ENCODE measurements around the gene STXBP5. TPM values are rescaled to one million over a fixed set of nuclear protein-coding genes. Genes with fewer than 3 reads are reported as not detected.
A peak's percentile ranks its signal among the peaks of the same experiment; 100 is the strongest.

Gene STXBP5
- total and polyA plus RNA-seq, 4 donors, result 1.9 to 8.9 (median 4.8) TPM

DNA sequence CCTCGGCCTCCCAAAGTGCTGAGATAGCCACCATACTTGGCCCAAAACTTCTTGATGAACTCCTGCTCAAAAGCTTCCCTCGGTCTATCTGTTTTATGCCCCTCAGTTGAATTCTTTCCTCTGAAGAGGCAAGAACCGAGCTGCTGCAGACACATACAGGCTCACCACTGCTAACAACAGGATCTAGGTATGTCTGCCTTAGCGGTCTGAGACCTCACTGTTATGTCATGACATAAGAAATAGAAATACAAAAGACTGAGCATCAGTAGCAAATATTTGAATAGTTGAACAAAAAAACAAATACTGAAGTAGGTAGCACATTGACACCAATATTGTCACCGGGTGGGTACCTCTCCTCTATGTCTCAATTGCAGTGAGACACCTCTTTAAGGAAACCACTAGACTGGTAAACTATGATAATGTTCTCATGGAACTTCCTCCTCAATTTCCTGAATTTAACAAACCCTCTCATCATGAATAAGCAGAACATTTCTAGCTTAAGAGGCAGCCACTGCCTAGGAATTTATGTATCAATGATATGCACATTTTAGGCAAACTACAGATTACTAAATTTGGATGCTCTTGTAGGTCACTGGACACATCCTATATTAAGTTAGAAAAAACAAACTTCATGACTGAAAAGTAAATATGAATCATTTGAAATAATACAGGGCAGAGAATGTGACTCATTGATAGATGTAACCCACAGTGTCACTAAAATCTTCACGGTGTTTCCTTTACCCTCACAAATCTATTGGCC lies 9.4 kb upstream of the STXBP5 start:
- TF ChIP-seq ZBTB33 (IDR thresholded peaks at IDR 0.05) (peak; percentile 15), EGR1 (IDR thresholded peaks at IDR 0.05; ENCODE audit: low read depth in 2 of 2) (no peak)
- H3K9ac ChIP-seq (ENCODE audit: low read depth in 1 of 2, low read length in 2 of 2), result no peak overlapping the region
- H3K9me3 ChIP-seq (ENCODE audit: control insufficient read depth in 4 of 4, low read length in 3 of 4), result no peaks in the 10 kb centered on the region
- H3K27me3 ChIP-seq (ENCODE audit: control insufficient read depth in 4 of 4, insufficient read depth in 4 of 4, low read length in 3 of 4), result no peaks in the 10 kb centered on the region
- no peak overlapping the region for H3K27ac ChIP-seq (ENCODE audit: low read depth in 1 of 2, low read length in 2 of 2)
- DNase-seq (ENCODE audit: low spot score), result no peak
- no peaks in the 10 kb centered on the region for H3K36me3 ChIP-seq (ENCODE audit: control insufficient read depth in 4 of 4, insufficient read depth in 3 of 4, low read depth in 1 of 4, low read length in 3 of 4)
- 85% methylated on average over 6 of the region's 6 CpGs for WGBS
- peaks cover 0 to 16% (median 8%) of the 10 kb centered on the region in 4 donors for H3K4me1 ChIP-seq (ENCODE audit: control insufficient read depth in 4 of 4, insufficient read depth in 4 of 4, low read length in 3 of 4)
- H3K4me3 ChIP-seq (ENCODE audit: low read depth in 1 of 3, low read length in 3 of 3), result no peak overlapping the region

- Histone ChIP-seq H3K9me3 (ENCODE audit: control insufficient read depth in 4 of 4, low read length in 3 of 4) (no peaks in the 10 kb centered on the region), H3K27ac (ENCODE audit: low read depth in 1 of 2, low read length in 2 of 2) (no peak overlapping the region), H3K27me3 (ENCODE audit: control insufficient read depth in 4 of 4, insufficient read depth in 4 of 4, low read length in 3 of 4) (no peaks in the 10 kb centered on the region), H3K9ac (ENCODE audit: low read depth in 1 of 2, low read length in 2 of 2) (no peak overlapping the region), H3K4me3 (ENCODE audit: low read depth in 1 of 3, low read length in 3 of 3) (no peak overlapping the region), H3K36me3 (ENCODE audit: control insufficient read depth in 4 of 4, insufficient read depth in 3 of 4, low read depth in 1 of 4, low read length in 3 of 4) (no peaks in the 10 kb centered on the region), H3K4me1 (ENCODE audit: control insufficient read depth in 4 of 4, insufficient read depth in 4 of 4, low read length in 3 of 4) (peaks cover 0 to 12% (median 8%) of the 10 kb centered on the region in 4 donors)
- TF ChIP-seq ZBTB33 (IDR thresholded peaks at IDR 0.05) (peak; percentile 2), EGR1 (IDR thresholded peaks at IDR 0.05; ENCODE audit: low read depth in 2 of 2) (no peak), HNF4A (conservative IDR thresholded peaks at IDR 0.05) (no peak)
- TF ChIP-seq, protein P1, sequence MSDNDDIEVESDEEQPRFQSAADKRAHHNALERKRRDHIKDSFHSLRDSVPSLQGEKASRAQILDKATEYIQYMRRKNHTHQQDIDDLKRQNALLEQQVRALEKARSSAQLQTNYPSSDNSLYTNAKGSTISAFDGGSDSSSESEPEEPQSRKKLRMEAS (IDR thresholded peaks at IDR 0.05), result no peak
- no peak for DNase-seq (ENCODE audit: low spot score)
- WGBS, result 88% methylated on average over 3 of the region's 3 CpGs
These were observed 8.7 kb upstream of the STXBP5 start for GRCh38 chr6:147195510-147195909.

GRCh38 chr6:147195987-147196386 lies 8.2 kb upstream of the STXBP5 start:
- DNase-seq (ENCODE audit: low spot score), result no peak
- Histone ChIP-seq H3K36me3 (ENCODE audit: control insufficient read depth in 4 of 4, insufficient read depth in 3 of 4, low read depth in 1 of 4, low read length in 3 of 4) (no peaks in the 10 kb centered on the region), H3K4me3 (ENCODE audit: low read depth in 1 of 3, low read length in 3 of 3) (no peak overlapping the region), H3K9me3 (ENCODE audit: control insufficient read depth in 4 of 4, low read length in 3 of 4) (no peaks in the 10 kb centered on the region), H3K27me3 (ENCODE audit: control insufficient read depth in 4 of 4, insufficient read depth in 4 of 4, low read length in 3 of 4) (no peaks in the 10 kb centered on the region), H3K9ac (ENCODE audit: low read depth in 1 of 2, low read length in 2 of 2) (no peak overlapping the region), H3K27ac (ENCODE audit: low read depth in 1 of 2, low read length in 2 of 2) (no peak overlapping the region), H3K4me1 (ENCODE audit: control insufficient read depth in 4 of 4, insufficient read depth in 4 of 4, low read length in 3 of 4) (peaks cover 0 to 8% (median 7%) of the 10 kb centered on the region in 4 donors)
- WGBS, result 94% methylated on average over 3 of the region's 3 CpGs
- TF ChIP-seq GABPA (IDR thresholded peaks at IDR 0.05 in 1 of 2, conservative IDR thresholded peaks at IDR 0.05 in 1 of 2) (no peak), CTCF (IDR thresholded peaks at IDR 0.05; ENCODE audit: low read depth, low read length, missing input control) (no peak), HNF4G (IDR thresholded peaks at IDR 0.05) (no peak), RAD21 (IDR thresholded peaks at IDR 0.05) (no peak), REST (IDR thresholded peaks at IDR 0.05) (no peak), EGR1 (IDR thresholded peaks at IDR 0.05; ENCODE audit: low read depth in 2 of 2) (no peak), TAF1 (conservative IDR thresholded peaks at IDR 0.05) (no peak), HNF4A (conservative IDR thresholded peaks at IDR 0.05) (no peak), NR2F2 (IDR thresholded peaks at IDR 0.05) (no peak)
- TF ChIP-seq, protein P2, sequence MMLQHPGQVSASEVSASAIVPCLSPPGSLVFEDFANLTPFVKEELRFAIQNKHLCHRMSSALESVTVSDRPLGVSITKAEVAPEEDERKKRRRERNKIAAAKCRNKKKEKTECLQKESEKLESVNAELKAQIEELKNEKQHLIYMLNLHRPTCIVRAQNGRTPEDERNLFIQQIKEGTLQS (IDR thresholded peaks at IDR 0.05), result no peak
- TF ChIP-seq, protein P1 (IDR thresholded peaks at IDR 0.05), result no peak

All from liver (tissue), 9 donors.